Neuronal stem cell (in vitro differentiated cells): Measurements from ENCODE around the gene ZNF286A.

Source experiments
- DNase-seq: peaks from one replicate; pipeline ENCODE4 v3.0.0-alpha.2; 2013; ENCODE audit warnings: low spot score
- H2AFZ ChIP-seq: one replicate; pipeline ENCODE4 v1.6.1; 2013; ENCODE audit warnings: mild to moderate bottlenecking, low read length, inconsistent platforms
- H2AK5ac ChIP-seq: 2 replicates; pipeline ENCODE4 v1.6.1; 2013; ENCODE audit warnings: low read depth, mild to moderate bottlenecking, inconsistent platforms, low read length, moderate library complexity, mixed read lengths
- H2BK120ac ChIP-seq: 2 replicates; pipeline ENCODE4 v1.6.1; 2013; ENCODE audit warnings: low read depth, mild to moderate bottlenecking, inconsistent platforms, low read length, moderate library complexity, mixed read lengths
- H2BK12ac ChIP-seq: one replicate; pipeline ENCODE4 v1.6.1; 2013; ENCODE audit warnings: low read length, inconsistent platforms
- H2BK15ac ChIP-seq: 2 replicates; pipeline ENCODE4 v1.6.1; 2013; ENCODE audit warnings: mild to moderate bottlenecking, low read length, inconsistent platforms, mixed read lengths
- H2BK5ac ChIP-seq: one replicate; pipeline ENCODE4 v1.6.1; 2013; ENCODE audit warnings: inconsistent platforms, mild to moderate bottlenecking, low read length, moderate library complexity
- H3K14ac ChIP-seq: one replicate; pipeline ENCODE4 v1.6.1; 2013; ENCODE audit warnings: low read length, inconsistent platforms
- H3K18ac ChIP-seq: 2 replicates; pipeline ENCODE4 v1.6.1; 2013; ENCODE audit warnings: low read length, inconsistent platforms
- H3K23ac ChIP-seq: 2 replicates; pipeline ENCODE4 v1.6.1; 2013; ENCODE audit warnings: low read depth, mild to moderate bottlenecking, mixed read lengths, low read length, inconsistent platforms; ENCODE audit not compliant: poor library complexity
- H3K27ac ChIP-seq: replicated peaks from 3 replicates; pipeline ENCODE4 v1.5.1; 2013; ENCODE audit warnings: low read length, inconsistent platforms
- H3K27me3 ChIP-seq, 3 experiments: 2 replicates each; pipeline ENCODE4 v1.6.1; 2013; ENCODE audit warnings: low read length in 3 of 3, mild to moderate bottlenecking in 2 of 3, inconsistent platforms in 1 of 3, low read depth in 1 of 3, mixed read lengths in 1 of 3, moderate library complexity in 1 of 3; ENCODE audit not compliant: control insufficient read depth in 3 of 3, insufficient read depth in 3 of 3
- H3K36me3 ChIP-seq, 2 donors: replicated peaks in 1 of 2; 2 replicates each; pipeline ENCODE4 v1.6.1; 2013; ENCODE audit warnings: low read length in 2 of 2; ENCODE audit not compliant: control insufficient read depth in 2 of 2, insufficient read depth in 2 of 2
- H3K4ac ChIP-seq: 2 replicates; pipeline ENCODE4 v1.6.1; 2013; ENCODE audit warnings: inconsistent platforms, mild to moderate bottlenecking, low read length, moderate library complexity
- H3K4me1 ChIP-seq, 2 donors: 1 replicate in 1 of 2; 2 replicates in 1 of 2; pipeline ENCODE4 v1.6.1; 2013; ENCODE audit warnings: low read length in 2 of 2, low read depth in 1 of 2; ENCODE audit not compliant: control insufficient read depth in 2 of 2, insufficient read depth in 1 of 2
- H3K4me2 ChIP-seq: one replicate; pipeline ENCODE4 v1.6.1; 2013; ENCODE audit warnings: mild to moderate bottlenecking, low read length, inconsistent platforms; ENCODE audit not compliant: insufficient read depth, poor library complexity, severe bottlenecking
- H3K4me3 ChIP-seq, 2 donors: 2 replicates each; pipeline ENCODE4 v1.5.1; 2013; ENCODE audit warnings: low read length in 2 of 2, mild to moderate bottlenecking in 2 of 2, inconsistent platforms in 1 of 2, moderate library complexity in 1 of 2
- H3K79me1 ChIP-seq: one replicate; pipeline ENCODE4 v1.6.1; 2013; ENCODE audit warnings: low read depth, mild to moderate bottlenecking, inconsistent platforms, low read length, moderate library complexity
- H3K9ac ChIP-seq: one replicate; pipeline ENCODE4 v1.6.1; 2013; ENCODE audit warnings: mild to moderate bottlenecking, low read depth, low read length, inconsistent platforms; ENCODE audit not compliant: poor library complexity
- H3K9me3 ChIP-seq, 2 donors: replicated peaks in 1 of 2; 2 replicates each; pipeline versions ENCODE3 to v1.6.1; 2013; ENCODE audit warnings: low read length in 2 of 2, mild to moderate bottlenecking in 2 of 2, inconsistent platforms in 1 of 2, low read depth in 1 of 2, mixed read lengths in 1 of 2, moderate library complexity in 1 of 2; ENCODE audit not compliant: control insufficient read depth in 2 of 2, insufficient read depth in 1 of 2
- H4K8ac ChIP-seq: one replicate; pipeline ENCODE4 v1.6.1; 2013; ENCODE audit warnings: low read depth, mild to moderate bottlenecking, inconsistent platforms, low read length, moderate library complexity
- H4K91ac ChIP-seq: one replicate; pipeline ENCODE4 v1.6.1; 2013; ENCODE audit warnings: low read length, low read depth, mild to moderate bottlenecking, inconsistent platforms; ENCODE audit not compliant: poor library complexity
- WGBS, 2 donors: extraction: QIAGEN DNeasy Blood & Tissue Kit; methylation state at CpG; one replicate each; pipeline ENCODE4 v1.1.7; 2013; ENCODE audit warnings: missing lambda C conversion rate in 2 of 2, mixed read lengths in 1 of 2; ENCODE audit not compliant: insufficient read length in 2 of 2, insufficient replicate concordance in 1 of 2; ENCODE audit errors: extremely low coverage in 2 of 2; 5-methylcytosine and 5-hydroxymethylcytosine counted together

ZNF286A gene

DNA sequence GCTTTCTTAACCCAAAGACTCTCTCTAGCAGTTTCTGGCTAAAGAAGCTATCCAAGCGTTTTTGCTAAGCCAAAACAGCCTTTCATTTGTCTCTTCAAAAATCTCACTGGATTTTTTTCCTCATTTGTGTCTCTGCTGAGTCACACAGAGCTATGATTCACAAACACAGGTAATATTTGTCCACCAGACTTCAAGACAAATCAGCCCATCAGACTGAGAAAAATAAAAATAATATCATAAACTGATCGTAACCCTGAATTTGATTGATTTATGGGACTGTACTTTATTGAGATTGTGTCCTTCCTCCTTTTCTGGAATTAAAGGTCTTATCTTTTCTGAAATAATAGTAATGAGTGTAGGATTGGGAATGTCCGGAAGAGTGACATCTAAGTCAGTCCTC lies 41.3 kb upstream of the ZNF286A start:
- no peaks in the 10 kb centered on the region for H3K27me3 ChIP-seq
- no peak overlapping the region for H3K14ac ChIP-seq
- no peak overlapping the region for H4K8ac ChIP-seq
- H2BK12ac ChIP-seq: no peak overlapping the region
- no peak overlapping the region for H4K91ac ChIP-seq
- no peak overlapping the region for H2AK5ac ChIP-seq
- H3K9ac ChIP-seq: no peak overlapping the region
- H2BK15ac ChIP-seq: no peak overlapping the region
- H2BK120ac ChIP-seq: no peak overlapping the region
- H3K4me2 ChIP-seq: no peak overlapping the region
- H3K18ac ChIP-seq: no peak overlapping the region
- H3K4me3 ChIP-seq: no peak overlapping the region
- no peak overlapping the region for H2AFZ ChIP-seq
- no CpG with 5 or more reads among the region's 3 CpGs for WGBS, 2 donors
- H3K4ac ChIP-seq: no peak overlapping the region
- H3K79me1 ChIP-seq: no peaks in the 10 kb centered on the region
- no peaks in the 10 kb centered on the region for H3K9me3 ChIP-seq
- H3K4me1 ChIP-seq: peaks cover 10 to 12% of the 10 kb centered on the region in 2 donors
- peaks cover 4 to 33% of the 10 kb centered on the region in 2 donors for H3K36me3 ChIP-seq
- DNase-seq: no peak
- H2BK5ac ChIP-seq: no peak overlapping the region
- no peak overlapping the region for H3K23ac ChIP-seq
- H3K27ac ChIP-seq: no peak overlapping the region

DNA sequence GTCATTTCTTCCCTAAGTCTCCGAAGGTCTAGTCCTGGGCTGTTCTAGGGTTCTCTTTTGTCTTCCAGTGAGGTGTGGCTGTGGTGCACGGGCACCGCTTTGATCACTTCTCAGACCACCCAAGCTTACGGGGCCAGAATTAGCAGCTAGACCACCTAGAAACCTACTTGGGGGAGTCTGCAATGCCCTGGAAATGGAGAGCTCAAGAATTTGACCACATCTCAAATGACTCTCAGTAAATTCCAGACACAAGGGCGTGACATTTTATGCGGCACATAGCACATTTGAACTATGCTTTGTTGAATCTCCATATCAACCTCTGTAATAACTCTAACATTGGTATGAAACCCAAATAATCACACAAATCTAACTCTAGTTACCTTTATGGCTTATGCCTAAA lies 40.3 kb upstream of the ZNF286A start:
- no peak overlapping the region for H3K4me3 ChIP-seq
- H3K79me1 ChIP-seq: no peaks in the 10 kb centered on the region
- H3K4me2 ChIP-seq: no peak overlapping the region
- H2BK12ac ChIP-seq: no peak overlapping the region
- no peak overlapping the region for H2AK5ac ChIP-seq
- H3K9ac ChIP-seq: no peak overlapping the region
- no peak overlapping the region for H2BK5ac ChIP-seq
- no peaks in the 10 kb centered on the region for H3K9me3 ChIP-seq
- no peak overlapping the region for H3K27ac ChIP-seq
- no peak overlapping the region for H3K23ac ChIP-seq
- no peak overlapping the region for H3K18ac ChIP-seq
- H3K4ac ChIP-seq: no peak overlapping the region
- no peak overlapping the region for H4K8ac ChIP-seq
- H3K36me3 ChIP-seq: peaks cover 4 to 42% of the 10 kb centered on the region in 2 donors
- no peak overlapping the region for H2BK15ac ChIP-seq
- no peak for DNase-seq
- H2BK120ac ChIP-seq: no peak overlapping the region
- WGBS, 2 donors: no CpG with 5 or more reads among the region's 6 CpGs
- H3K27me3 ChIP-seq: no peaks in the 10 kb centered on the region
- H2AFZ ChIP-seq: no peak overlapping the region
- no peak overlapping the region for H3K14ac ChIP-seq
- H4K91ac ChIP-seq: no peak overlapping the region
- peaks cover 8 to 9% of the 10 kb centered on the region in 2 donors for H3K4me1 ChIP-seq

- H2BK12ac ChIP-seq: no peak overlapping the region
- no peak overlapping the region for H3K9ac ChIP-seq
- H2BK15ac ChIP-seq: no peak overlapping the region
- H2BK5ac ChIP-seq: no peak overlapping the region
- no peaks in the 10 kb centered on the region for H3K9me3 ChIP-seq
- no peak overlapping the region for H3K4me3 ChIP-seq
- H3K4me2 ChIP-seq: no peak overlapping the region
- WGBS, 2 donors: no CpG with 5 or more reads among the region's 4 CpGs
- H2AK5ac ChIP-seq: no peak overlapping the region
- H3K79me1 ChIP-seq: no peaks in the 10 kb centered on the region
- H3K23ac ChIP-seq: peak overlapping the region; percentile 27
- no peak overlapping the region for H3K18ac ChIP-seq
- no peak overlapping the region for H2BK120ac ChIP-seq
- peaks cover 5 to 8% of the 10 kb centered on the region in 2 donors for H3K4me1 ChIP-seq
- H3K27me3 ChIP-seq: no peaks in the 10 kb centered on the region
- no peak overlapping the region for H2AFZ ChIP-seq
- no peak for DNase-seq
- H4K91ac ChIP-seq: no peak overlapping the region
- no peak overlapping the region for H3K4ac ChIP-seq
- no peak overlapping the region for H3K14ac ChIP-seq
- peaks cover 6 to 47% of the 10 kb centered on the region in 2 donors for H3K36me3 ChIP-seq
- H3K27ac ChIP-seq: no peak overlapping the region
- H4K8ac ChIP-seq: no peak overlapping the region
Measured at GRCh38 chr17:15659663-15660062, 39.9 kb upstream of the ZNF286A start.

GRCh38 chr17:15660077-15660476 lies 39.5 kb upstream of the ZNF286A start:
- Histone ChIP-seq H3K23ac (no peak overlapping the region), H3K4me1 (peaks cover 3 to 6% of the 10 kb centered on the region in 2 donors), H2AFZ (no peak overlapping the region), H3K4me2 (no peak overlapping the region), H3K9me3 (no peaks in the 10 kb centered on the region), H2BK5ac (no peak overlapping the region), H3K14ac (no peak overlapping the region), H3K4ac (no peak overlapping the region), H2BK15ac (no peak overlapping the region), H3K27ac (no peak overlapping the region), H3K79me1 (no peaks in the 10 kb centered on the region), H4K8ac (no peak overlapping the region), H3K18ac (no peak overlapping the region), H3K9ac (no peak overlapping the region), H3K27me3 (no peaks in the 10 kb centered on the region), H3K4me3 (no peak overlapping the region), H4K91ac (no peak overlapping the region), H2AK5ac (no peak overlapping the region), H3K36me3 (peaks cover 6 to 49% of the 10 kb centered on the region in 2 donors), H2BK120ac (no peak overlapping the region), H2BK12ac (no peak overlapping the region)
- WGBS, 2 donors: no CpG with 5 or more reads among the region's 3 CpGs
- DNase-seq: no peak
